GM21367 (cell line): ENCODE results near the gene ITPKA.

Experiments used
- ATAC-seq: cut with Tn5 transposase; IDR thresholded peaks from one replicate; pipeline ENCODE4 v1.9.1; 2021; ENCODE audit not compliant: unreplicated experiment

The ITPKA gene

DNA sequence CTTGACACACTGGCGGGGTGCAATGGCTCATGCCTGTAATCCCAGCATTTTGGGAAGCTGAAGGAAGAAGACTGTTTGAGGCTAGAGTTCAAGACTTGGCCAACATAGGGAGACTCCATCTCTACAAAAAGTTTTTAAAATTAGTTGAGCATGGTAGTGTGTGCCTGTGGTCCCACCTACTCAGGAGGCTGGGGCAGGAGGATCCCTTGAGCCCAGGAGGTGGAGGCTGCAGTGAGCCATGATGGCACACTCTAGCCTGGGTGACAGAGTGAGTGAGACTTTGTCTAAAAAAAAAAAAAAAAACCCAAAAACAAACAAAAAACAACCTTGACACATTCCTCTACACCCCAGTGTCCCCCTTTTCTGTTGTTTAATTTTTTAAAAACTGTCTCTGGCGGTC, 4.0 kb upstream of the ITPKA start:
- ATAC-seq, result no peak

GRCh38 chr15:41490355-41490754, 3.3 kb upstream of the ITPKA start:
- ATAC-seq, result no peak

- no peak for ATAC-seq
Observed at GRCh38 chr15:41491889-41492288, 1.8 kb upstream of the ITPKA start.

DNA sequence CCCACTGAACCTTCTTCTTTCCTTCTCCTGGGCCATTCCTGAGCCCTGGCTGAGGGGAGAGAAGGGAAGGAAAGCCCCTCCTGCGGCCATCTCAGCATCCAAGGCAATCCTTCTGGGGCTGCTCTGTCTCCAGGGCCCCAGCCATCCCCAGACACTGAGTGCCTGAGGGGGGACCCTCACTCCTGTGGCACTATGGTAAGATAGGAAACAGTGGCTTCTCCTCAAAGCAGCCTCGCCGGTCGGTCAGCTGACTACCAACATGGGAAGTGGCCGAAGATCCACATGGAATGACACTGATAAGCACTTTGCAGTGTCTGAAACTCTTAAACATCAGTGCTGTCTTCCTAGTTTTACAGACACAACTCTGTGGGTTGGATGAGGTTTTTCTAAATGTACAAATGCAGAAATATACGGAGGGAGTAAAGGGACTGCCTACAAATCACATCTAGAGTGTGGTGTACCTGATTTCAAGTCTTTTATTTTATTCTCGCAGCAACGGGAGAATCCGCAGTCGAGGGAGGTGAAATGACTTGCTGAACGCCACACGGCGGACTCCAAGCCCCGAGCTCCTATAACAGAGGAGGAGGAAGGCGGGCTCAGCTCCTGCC, 973 bp upstream of the ITPKA start:
- no peak for ATAC-seq

DNA sequence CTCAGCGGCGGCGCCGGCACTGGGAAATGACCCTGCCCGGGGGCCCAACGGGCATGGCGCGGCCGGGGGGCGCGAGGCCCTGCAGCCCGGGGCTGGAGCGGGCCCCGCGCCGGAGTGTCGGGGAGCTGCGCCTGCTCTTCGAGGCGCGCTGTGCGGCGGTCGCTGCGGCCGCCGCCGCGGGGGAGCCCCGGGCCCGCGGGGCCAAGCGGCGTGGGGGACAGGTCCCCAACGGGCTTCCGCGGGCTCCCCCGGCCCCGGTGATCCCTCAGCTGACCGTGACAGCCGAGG, 172 bp downstream of the ITPKA start:
- no peak for ATAC-seq

DNA sequence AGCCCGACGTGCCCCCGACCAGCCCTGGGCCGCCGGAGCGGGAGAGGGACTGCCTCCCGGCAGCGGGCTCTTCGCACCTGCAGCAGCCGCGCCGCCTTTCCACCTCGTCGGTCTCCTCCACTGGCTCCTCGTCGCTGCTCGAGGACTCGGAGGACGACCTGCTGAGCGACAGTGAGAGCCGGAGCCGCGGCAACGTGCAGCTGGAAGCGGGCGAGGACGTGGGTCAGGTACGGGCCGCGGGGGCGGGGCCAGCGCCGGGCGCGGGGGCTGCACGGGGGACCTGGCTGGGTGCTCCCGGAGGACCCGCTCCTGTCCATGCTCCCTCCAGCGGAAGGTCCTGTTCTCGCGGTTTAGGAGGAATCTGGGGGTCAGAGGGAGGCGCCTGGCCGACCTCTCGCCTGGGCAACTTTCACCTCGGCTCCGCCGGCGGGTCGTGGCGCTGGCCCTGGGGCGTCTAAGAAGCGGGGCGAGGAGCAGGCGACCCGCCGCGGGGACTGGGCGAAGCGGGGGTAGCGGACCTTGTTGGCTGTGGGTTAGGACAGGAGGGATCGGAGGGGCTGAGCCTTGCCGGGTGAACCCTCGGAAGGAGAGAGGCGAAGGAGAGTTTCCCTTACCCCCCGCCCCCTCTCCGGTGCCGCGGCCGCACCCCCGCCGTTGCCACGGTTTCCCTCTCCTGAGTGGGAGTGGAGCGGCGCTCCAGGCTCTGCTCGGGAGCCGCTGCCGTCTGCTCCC, 682 bp downstream of the ITPKA start:
- no peak for ATAC-seq

GRCh38 chr15:41494922-41495735, 1.5 kb downstream of the ITPKA start:
- no peak for ATAC-seq

DNA sequence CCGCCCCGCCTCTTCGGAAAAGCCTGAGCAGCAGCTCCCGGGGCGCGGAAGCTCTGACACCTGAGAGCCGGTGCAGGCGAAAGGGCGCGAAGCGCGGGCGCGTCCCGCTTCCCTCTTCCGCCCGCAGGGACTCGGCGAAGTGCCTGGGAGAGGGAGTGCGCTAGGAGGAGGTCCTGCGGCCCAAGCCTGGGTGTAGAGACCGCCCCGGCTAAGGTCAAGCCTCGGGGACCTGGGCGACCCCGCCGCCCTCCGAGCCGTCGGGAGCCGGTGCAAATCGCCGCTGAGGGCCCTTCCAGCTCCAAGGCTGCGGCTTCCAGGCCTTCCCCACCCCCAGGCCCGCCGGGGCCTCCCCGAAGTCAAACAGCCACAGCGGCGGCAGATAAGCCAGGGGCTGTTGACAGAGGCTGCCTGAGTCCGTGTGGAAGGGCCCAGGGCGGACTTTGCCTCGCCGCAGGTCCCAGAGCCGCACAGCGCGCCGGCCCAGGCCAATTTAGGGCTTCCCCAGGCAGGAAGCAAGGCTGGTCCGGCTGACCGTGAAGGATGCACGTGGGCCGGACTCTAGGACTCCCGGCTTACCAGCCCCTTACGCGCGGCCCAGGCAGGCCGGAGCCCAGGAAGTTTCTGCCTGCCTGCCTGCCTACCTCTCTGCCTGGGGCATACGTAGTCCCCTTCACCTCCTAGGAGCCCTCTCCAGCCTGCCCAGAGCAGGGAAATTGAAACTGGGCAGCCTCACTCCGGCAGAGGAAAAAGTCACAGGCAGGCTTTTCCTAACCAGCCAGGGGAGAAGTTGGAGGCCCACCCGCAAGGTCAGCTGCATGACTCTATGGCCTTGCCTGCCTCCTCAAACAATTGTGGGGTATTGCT, 2.3 kb downstream of the ITPKA start:
- ATAC-seq, result no peak

GRCh38 chr15:41498657-41499056, 5.0 kb downstream of the ITPKA start:
- no peak for ATAC-seq

DNA sequence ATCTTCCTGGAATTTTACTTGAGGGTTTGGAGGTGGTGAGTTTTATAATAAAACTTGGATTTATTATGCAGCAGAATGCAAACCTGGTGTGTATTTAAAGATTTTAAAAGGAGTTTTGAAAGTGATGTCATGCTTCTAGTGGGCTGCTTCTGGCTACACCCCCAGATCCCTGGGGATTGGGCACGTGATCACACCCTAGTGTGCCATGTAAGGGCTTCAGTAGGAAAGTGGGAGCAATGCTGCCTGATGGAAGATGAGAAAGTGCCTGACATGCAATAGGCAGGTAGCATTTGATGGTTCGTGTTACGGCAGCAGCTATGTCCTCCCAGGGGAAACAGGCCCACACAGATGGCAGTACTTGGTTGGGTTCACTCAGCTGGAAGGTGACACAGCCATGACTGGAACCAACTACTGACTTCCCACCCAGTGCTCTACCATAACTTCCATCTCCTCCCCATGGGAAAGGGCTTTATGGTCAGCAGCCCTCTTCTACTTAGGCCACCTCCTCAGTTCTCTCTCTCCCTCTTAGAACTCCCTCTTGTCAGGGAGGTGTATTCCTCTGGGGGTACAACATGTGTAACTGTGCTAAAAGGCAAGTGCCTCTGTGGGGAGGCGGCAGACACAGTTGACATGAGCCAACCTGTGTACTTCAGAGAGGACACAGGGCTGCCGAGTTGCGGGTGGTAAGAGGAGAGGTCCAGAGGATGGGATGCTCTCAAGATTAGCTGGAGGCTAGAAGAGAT, 5.6 kb downstream of the ITPKA start:
- no peak for ATAC-seq

DNA sequence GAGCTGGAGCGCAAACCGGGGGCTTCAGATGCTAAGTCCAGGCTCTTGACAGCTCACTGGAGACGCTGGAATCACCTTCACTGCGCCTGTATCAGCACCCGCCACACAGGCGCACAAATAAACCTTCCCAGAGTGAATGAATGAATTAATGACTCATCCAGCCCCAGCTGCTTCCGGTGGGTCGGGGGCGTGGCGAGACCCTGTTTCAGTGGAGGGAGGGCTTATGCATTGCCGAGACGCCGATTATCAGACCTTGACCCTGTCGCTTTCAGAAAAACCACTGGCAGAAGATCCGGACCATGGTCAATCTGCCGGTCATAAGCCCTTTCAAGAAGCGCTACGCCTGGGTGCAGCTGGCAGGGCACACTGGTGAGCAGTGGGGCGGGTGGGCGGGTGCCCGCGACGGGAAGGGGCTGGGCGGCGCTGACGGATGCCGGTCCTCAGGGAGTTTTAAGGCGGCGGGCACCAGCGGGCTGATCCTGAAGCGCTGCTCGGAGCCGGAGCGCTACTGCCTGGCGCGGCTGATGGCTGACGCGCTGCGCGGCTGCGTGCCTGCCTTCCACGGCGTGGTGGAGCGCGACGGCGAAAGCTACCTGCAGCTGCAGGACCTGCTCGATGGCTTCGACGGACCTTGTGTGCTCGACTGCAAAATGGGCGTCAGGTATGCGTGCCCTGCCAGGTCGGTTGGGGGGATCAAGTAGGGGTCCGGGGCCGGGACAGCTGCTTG, 7.7 kb downstream of the ITPKA start:
- no peak for ATAC-seq

GRCh38 chr15:41501931-41502794, 8.5 kb downstream of the ITPKA start:
- no peak for ATAC-seq

DNA sequence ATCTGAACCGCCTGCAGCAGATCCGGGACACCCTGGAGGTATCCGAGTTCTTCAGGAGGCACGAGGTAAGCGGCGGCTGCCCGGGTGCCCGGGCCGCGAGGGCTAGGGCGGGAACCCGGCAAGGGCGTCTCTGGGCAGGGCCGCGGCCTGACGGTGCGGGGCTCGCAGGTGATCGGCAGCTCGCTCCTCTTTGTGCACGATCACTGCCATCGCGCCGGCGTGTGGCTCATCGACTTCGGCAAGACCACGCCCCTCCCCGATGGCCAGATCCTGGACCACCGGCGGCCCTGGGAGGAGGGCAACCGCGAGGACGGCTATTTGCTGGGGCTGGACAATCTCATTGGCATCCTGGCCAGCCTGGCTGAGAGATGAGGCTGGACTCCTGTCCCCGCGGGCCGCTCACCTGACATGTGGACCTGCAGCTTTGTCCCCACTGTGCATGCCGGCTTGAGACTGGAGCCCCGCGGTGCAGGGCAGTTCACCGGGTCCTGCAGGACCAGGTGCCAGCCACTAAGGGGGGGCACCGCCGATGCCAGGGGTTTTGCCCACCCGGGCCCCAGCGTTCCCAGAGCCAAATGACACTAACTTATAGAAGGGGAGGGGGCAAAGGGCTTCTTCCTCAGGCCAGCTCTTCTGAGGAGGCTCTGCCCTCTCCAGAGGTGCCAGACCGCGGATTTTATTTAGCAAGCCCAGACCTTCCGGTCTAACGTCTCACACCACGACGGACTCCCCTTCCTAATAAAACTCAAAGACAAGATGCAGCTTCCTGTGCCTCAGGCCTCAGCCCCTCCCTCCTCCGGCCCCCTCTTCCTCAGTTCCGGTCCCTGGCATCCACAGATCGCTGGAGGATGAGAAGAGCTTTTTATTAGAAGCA, 9.4 kb downstream of the ITPKA start:
- ATAC-seq, result no peak

GRCh38 chr15:41503669-41504010, 10.0 kb downstream of the ITPKA start:
- ATAC-seq, result no peak

DNA sequence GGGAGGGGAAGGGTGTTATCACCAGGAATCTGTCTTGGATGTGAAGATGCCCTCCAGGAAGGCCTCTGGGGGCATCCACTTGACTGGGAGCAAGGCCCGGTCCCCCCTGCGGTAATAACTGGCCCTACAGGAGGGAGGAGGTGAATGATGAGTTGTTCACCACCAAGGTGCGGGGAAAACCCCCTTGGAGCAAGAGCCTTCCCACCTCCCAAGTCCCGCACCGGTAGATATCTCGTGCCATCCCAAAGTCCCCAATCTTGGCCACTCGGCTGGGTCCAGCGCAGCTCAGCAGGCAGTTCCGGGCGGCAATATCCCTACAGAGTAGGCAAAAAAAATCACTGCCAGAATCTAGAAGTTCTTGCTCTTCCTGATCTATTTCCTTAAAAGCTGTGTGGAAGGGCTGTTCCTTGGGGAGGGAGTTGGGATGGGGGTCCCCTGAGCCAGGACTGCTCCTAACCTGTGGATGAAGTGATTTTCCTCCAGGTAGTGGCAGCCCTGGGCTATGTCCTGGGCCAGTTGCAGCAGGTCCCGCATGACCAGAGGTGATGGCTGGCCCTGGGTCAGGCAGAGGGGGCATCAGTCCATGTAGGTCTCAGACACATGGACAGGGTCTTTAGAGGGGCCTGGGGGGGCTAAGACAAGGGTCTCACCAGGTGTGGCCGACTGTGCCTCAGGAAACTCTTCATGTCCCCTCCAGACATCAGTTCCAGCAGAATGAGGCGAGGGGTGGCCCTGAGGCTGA, 11.2 kb downstream of the ITPKA start:
- ATAC-seq, result no peak

GRCh38 chr15:41505776-41506175, 12.1 kb downstream of the ITPKA start:
- ATAC-seq, result no peak

- ATAC-seq, result no peak
Observed at GRCh38 chr15:41506796-41507341, 13.2 kb downstream of the ITPKA start.
